RWPE2 (cell line): ENCODE data around the gene UFSP2.

Experiments used
- ATAC-seq: fragments of 200-7000 bp; cut with Tn5 transposase; 3 replicates; pipeline ENCODE4 v1.9.1; 2021; ENCODE audit warnings: low read depth
- DNase-seq: peaks from one replicate; pipeline ENCODE4 v3.0.0-alpha.2; 2020; ENCODE audit warnings: low spot score
- H3K27ac ChIP-seq: fragments of 450-650 bp; 2 replicates; pipeline ENCODE4 v1.5.1; 2017; ENCODE audit warnings: mild to moderate bottlenecking; ENCODE audit not compliant: poor library complexity, severe bottlenecking
- H3K27me3 ChIP-seq: fragments of 250-450 bp; sonication (Bioruptor Pico); 2 replicates; pipeline ENCODE4 v1.5.1; 2021; ENCODE audit warnings: mild to moderate bottlenecking, moderate library complexity; ENCODE audit not compliant: insufficient read depth, poor library complexity, severe bottlenecking
- H3K36me3 ChIP-seq: fragments of 250-450 bp; sonication (Bioruptor Pico); 2 replicates; pipeline ENCODE4 v1.5.1; 2020; ENCODE audit warnings: low read depth, mild to moderate bottlenecking, moderate library complexity
- H3K4me1 ChIP-seq: fragments of 250-450 bp; sonication (Bioruptor Pico); 2 replicates; pipeline ENCODE4 v1.5.1; 2021; ENCODE audit warnings: mild to moderate bottlenecking, moderate library complexity; ENCODE audit not compliant: insufficient read depth, poor library complexity, severe bottlenecking
- H3K4me3 ChIP-seq: fragments of 250-450 bp; sonication (Bioruptor Pico); 2 replicates; pipeline ENCODE4 v1.5.1; 2021; ENCODE audit warnings: mild to moderate bottlenecking, moderate library complexity; ENCODE audit not compliant: severe bottlenecking
- H3K9me3 ChIP-seq: fragments of 250-450 bp; sonication (Bioruptor Pico); 2 replicates; pipeline ENCODE4 v1.5.1; 2021; ENCODE audit warnings: mild to moderate bottlenecking, moderate library complexity; ENCODE audit not compliant: severe bottlenecking
- TF ChIP-seq, protein P1 (sequence below): fragments of 450-650 bp; IDR thresholded peaks from one replicate; pipeline ENCODE4 v1.5.1; 2017; ENCODE audit warnings: mild to moderate bottlenecking, moderate library complexity; ENCODE audit not compliant: poor library complexity, severe bottlenecking

UFSP2 gene

DNA sequence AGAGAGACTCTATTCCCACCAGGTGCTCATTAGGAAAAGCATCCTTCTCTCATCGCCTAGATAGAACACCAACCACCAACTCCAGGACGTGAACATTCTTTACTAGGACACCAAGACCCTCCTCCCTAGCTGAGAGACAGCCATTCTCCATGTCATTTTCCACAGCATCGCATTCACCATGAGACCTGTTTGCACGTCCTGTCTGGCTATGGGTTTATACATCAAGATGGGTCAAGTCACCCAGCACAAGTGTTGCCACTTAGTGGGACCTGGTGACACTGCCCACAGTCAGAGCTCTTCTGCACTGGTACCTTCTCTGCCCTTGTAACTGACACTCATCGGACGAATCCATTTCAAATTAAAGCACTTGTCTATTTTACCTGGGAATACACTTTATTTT lies 47.5 kb downstream of the UFSP2 start:
- TF ChIP-seq, protein P1, sequence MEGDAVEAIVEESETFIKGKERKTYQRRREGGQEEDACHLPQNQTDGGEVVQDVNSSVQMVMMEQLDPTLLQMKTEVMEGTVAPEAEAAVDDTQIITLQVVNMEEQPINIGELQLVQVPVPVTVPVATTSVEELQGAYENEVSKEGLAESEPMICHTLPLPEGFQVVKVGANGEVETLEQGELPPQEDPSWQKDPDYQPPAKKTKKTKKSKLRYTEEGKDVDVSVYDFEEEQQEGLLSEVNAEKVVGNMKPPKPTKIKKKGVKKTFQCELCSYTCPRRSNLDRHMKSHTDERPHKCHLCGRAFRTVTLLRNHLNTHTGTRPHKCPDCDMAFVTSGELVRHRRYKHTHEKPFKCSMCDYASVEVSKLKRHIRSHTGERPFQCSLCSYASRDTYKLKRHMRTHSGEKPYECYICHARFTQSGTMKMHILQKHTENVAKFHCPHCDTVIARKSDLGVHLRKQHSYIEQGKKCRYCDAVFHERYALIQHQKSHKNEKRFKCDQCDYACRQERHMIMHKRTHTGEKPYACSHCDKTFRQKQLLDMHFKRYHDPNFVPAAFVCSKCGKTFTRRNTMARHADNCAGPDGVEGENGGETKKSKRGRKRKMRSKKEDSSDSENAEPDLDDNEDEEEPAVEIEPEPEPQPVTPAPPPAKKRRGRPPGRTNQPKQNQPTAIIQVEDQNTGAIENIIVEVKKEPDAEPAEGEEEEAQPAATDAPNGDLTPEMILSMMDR = no peak
- H3K27ac ChIP-seq = no peak overlapping the region
- ATAC-seq (no peak), DNase-seq (no peak)
- no peaks in the 10 kb centered on the region for H3K9me3 ChIP-seq
- H3K36me3 ChIP-seq = no peaks in the 10 kb centered on the region
- H3K27me3 ChIP-seq = no peaks in the 10 kb centered on the region
- H3K4me3 ChIP-seq = no peak overlapping the region
- H3K4me1 ChIP-seq = peaks cover 13% of the 10 kb centered on the region

DNA sequence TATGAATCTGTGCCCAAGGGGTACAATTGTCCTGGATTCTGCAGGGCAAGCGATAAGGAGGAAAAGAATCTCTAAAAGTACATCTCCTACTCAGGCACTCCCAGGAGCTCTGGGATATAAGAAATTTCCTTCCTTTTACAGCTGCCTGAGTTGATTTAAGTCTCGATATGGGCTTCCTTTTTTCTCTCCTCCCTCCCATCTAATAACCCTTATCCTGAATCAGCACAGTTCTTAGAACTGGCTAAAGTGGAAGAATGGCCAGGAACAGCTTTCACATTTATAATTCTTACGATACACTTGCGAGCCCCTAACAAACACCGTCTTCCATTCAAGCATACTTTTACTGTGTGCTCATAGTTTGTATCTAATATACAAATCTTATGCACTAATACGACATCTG lies 51.2 kb downstream of the UFSP2 start:
- DNase-seq (no peak), ATAC-seq (no peak)
- Histone ChIP-seq H3K27me3 (no peaks in the 10 kb centered on the region), H3K36me3 (no peaks in the 10 kb centered on the region), H3K27ac (no peak overlapping the region), H3K9me3 (no peaks in the 10 kb centered on the region), H3K4me1 (no peaks in the 10 kb centered on the region), H3K4me3 (no peak overlapping the region)
- TF ChIP-seq, protein P1 = no peak

DNA sequence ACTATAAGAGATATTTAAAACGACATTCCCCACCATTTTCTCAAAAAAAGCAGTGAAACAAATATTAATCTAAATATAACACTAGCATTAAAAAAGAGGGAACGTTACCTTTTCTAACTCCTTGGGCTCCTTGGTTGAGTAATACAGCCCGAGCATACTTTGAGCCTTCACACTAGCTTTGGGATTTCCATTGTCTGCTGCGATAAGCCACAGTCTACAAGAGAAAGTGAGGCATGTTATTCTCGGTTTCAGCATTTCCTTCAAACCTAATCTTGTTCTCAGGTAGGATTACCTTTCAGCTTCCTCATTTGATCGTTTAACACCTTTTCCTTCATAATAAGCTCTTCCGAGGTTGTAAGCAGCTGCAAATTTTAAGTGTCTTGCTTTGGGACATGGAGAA lies 51.7 kb downstream of the UFSP2 start:
- Histone ChIP-seq H3K27me3 (no peaks in the 10 kb centered on the region), H3K36me3 (no peaks in the 10 kb centered on the region), H3K27ac (no peak overlapping the region), H3K4me3 (no peak overlapping the region), H3K9me3 (no peaks in the 10 kb centered on the region), H3K4me1 (no peaks in the 10 kb centered on the region)
- TF ChIP-seq, protein P1 = no peak
- DNase-seq (no peak), ATAC-seq (no peak)

DNA sequence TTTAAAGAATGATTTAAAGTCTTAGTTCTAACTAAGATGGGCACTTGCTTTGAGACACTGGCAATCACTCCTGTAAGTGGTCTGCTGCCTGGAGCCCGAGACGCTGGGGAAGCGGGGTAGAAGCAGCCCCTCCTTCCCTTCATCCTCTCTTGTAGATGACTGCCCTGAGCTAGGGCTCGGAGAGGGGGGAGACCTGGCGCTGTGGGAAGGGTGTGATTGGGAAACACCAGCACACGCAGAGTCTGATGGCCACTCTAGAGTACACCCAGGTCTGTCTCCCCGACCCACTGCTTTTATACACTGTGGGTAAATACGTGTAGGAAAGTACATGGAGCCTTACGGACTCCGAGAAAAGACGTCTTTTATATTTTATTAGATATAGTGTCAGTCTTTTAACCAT lies 54.1 kb downstream of the UFSP2 start:
- Histone ChIP-seq H3K27me3 (no peaks in the 10 kb centered on the region), H3K27ac (no peak overlapping the region), H3K4me3 (no peak overlapping the region), H3K36me3 (no peaks in the 10 kb centered on the region), H3K4me1 (no peaks in the 10 kb centered on the region), H3K9me3 (no peaks in the 10 kb centered on the region)
- TF ChIP-seq, protein P1 = no peak
- ATAC-seq (no peak), DNase-seq (no peak)

DNA sequence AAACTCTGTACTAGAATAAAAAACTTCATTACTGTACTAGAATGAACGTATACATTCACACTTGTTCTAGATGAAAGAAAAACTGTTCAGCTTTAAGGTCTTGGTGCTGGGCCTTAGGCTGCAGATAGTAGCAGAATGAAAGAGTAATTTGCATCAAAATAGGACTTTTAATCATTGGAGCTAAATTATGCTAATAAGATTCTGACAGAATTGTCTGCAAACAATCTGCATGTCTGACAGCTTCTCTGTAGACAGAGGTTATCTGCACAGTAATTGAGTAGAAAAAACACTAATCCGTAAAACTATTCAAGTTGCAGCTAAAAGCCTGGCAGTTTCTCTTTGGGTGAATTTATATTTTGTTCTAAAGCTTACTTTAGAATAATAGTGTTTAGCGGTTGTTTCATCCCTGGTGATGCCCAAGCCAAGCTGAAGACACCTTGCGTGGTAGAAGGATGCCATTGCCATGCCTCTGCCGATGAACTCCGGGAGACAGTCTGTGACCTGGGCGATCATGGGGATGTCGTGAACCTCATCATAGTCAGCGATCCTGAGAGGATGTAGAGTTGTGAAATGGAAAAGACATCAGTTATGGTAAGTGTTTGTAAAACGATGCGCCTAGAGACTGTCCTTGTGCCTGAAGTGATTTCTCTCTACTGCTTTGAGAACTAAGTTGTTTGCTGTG lies 55.4 kb downstream of the UFSP2 start:
- no peak for DNase-seq
- H3K4me3 ChIP-seq = no peak overlapping the region
- H3K9me3 ChIP-seq = no peaks in the 10 kb centered on the region
- TF ChIP-seq, protein P1 = no peak
- H3K27me3 ChIP-seq = no peaks in the 10 kb centered on the region
- ATAC-seq = no peak
- H3K36me3 ChIP-seq = no peaks in the 10 kb centered on the region
- no peak overlapping the region for H3K27ac ChIP-seq
- H3K4me1 ChIP-seq = no peaks in the 10 kb centered on the region
